GM12878 (cell line): ENCODE data around the gene RPL3. TPM values are rescaled to one million over a fixed set of nuclear protein-coding genes. Genes with fewer than 3 reads are reported as not detected.

ENCODE experiments used
- ATAC-seq: fragments of 200-7000 bp; cut with Tn5 transposase; 3 replicates; pipeline ENCODE4 v1.9.1; 2020; ENCODE audit warnings: mild to moderate bottlenecking, moderate library complexity
- BruUV-seq: library from RNA; stranded (reverse); fragments of 400-500 nt; replicated peaks from 2 replicates; lab custom pipeline; 2021; lab: Mats Ljungman, UMichigan
- CTCF ChIA-PET: fragments of 300-600 bp; sonication (Branson Sonifier 250); formaldehyde crosslinking; extraction: SDS; loops from one replicate; lab custom pipeline; 2021; ENCODE audit warnings: inconsistent platforms; lab: Yijun Ruan, JAX
- POLR2A ChIA-PET: fragments of 350-600 bp; formaldehyde crosslinking; extraction: SDS; loops from one replicate; lab custom pipeline; 2021; ENCODE audit warnings: inconsistent platforms; lab: Charles Lee
- RAD21 ChIA-PET: fragments of 300-600 bp; sonication (Branson Sonifier 250); formaldehyde crosslinking; loops from one replicate; lab custom pipeline; 2023; ENCODE audit warnings: antibody characterized with exemption; ENCODE audit not compliant: unreplicated experiment; lab: Charles Lee
- SMC1A ChIA-PET: fragments of 300-600 bp; sonication (Branson Sonifier 250); formaldehyde crosslinking; loops from one replicate; lab custom pipeline; 2023; ENCODE audit not compliant: unreplicated experiment, uncharacterized antibody; lab: Charles Lee
- DNase-seq: peaks from one replicate; pipeline ENCODE4 v3.0.0-alpha.2; 2011; ENCODE audit warnings: low read depth, low spot score
- FAIRE-seq: peaks from 3 replicates; lab custom pipeline; 2011; peaks lifted over from hg19 to GRCh38; lab: Jason Lieb, UNC
- H2AFZ ChIP-seq: 2 replicates; pipeline ENCODE4 v1.6.0; 2011; ENCODE audit warnings: low read depth, low read length, control low read depth; ENCODE audit not compliant: control insufficient read depth
- H3K27ac ChIP-seq: 2 replicates; pipeline ENCODE4 v1.5.1; 2011; ENCODE audit warnings: control low read depth; ENCODE audit not compliant: control insufficient read depth, insufficient read depth
- H3K27me3 ChIP-seq, 2 experiments: replicated peaks in 1 of 2; 2 replicates each; pipeline versions ENCODE4 v1.6.0 to v1.6.1; 2011; ENCODE audit warnings: low read length in 1 of 2; ENCODE audit not compliant: control insufficient read depth in 2 of 2, insufficient read depth in 2 of 2
- H3K36me3 ChIP-seq, 2 experiments: 2 replicates each; pipeline ENCODE4 v1.5.1; 2011; ENCODE audit warnings: low read length in 1 of 2; ENCODE audit not compliant: control insufficient read depth in 2 of 2, insufficient read depth in 2 of 2
- H3K4me1 ChIP-seq: 2 replicates; pipeline ENCODE4 v1.6.1; 2011; ENCODE audit warnings: mild to moderate bottlenecking, low read length, moderate library complexity, mixed read lengths; ENCODE audit not compliant: control insufficient read depth, insufficient read depth
- H3K4me2 ChIP-seq: 2 replicates; pipeline ENCODE4 v1.6.0; 2011; ENCODE audit warnings: control low read depth; ENCODE audit not compliant: control insufficient read depth, insufficient read depth
- H3K4me3 ChIP-seq: fragments of 200-600 bp; sonication (generic); 2 replicates; pipeline ENCODE4 v1.5.1; 2016
- H3K79me2 ChIP-seq: 2 replicates; pipeline ENCODE4 v1.6.0; 2011; ENCODE audit warnings: low read length; ENCODE audit not compliant: control insufficient read depth, insufficient read depth
- H3K9ac ChIP-seq: 2 replicates; pipeline ENCODE4 v1.8.0; 2011; ENCODE audit warnings: low read length, control low read depth, mixed read lengths; ENCODE audit not compliant: control insufficient read depth, insufficient read depth
- H3K9me3 ChIP-seq: replicated peaks from 3 replicates; pipeline ENCODE4 v1.5.1; 2011; ENCODE audit warnings: mild to moderate bottlenecking, low read length; ENCODE audit not compliant: control insufficient read depth, insufficient read depth
- H4K20me1 ChIP-seq: 2 replicates; pipeline ENCODE4 v1.6.0; 2011; ENCODE audit not compliant: control insufficient read depth, insufficient read depth
- BCL11A ChIP-seq: IDR thresholded peaks from 2 replicates; pipeline ENCODE4 v1.6.1; 2011; ENCODE audit warnings: low read depth, low read length
- FOXK2 ChIP-seq: fragments of 450-650 bp; IDR thresholded peaks from 2 replicates; pipeline ENCODE4 v1.6.1; 2017; ENCODE audit warnings: mild to moderate bottlenecking, moderate library complexity
- HCFC1 ChIP-seq: fragments of 150-350 bp; IDR thresholded peaks from 2 replicates; pipeline ENCODE4 v1.6.1; 2014; ENCODE audit warnings: low read length
- MEF2A ChIP-seq: IDR thresholded peaks from 2 replicates; pipeline ENCODE4 v1.6.1; 2011; ENCODE audit warnings: low read depth, mild to moderate bottlenecking, low read length, moderate library complexity; ENCODE audit not compliant: insufficient read depth
- NKRF ChIP-seq: fragments of 450-650 bp; conservative IDR thresholded peaks from 2 replicates; pipeline ENCODE4 v1.6.1; 2017; ENCODE audit warnings: mild to moderate bottlenecking, moderate library complexity
- POLR2AphosphoS5 ChIP-seq: IDR thresholded peaks from 2 replicates; pipeline ENCODE4 v1.6.1; 2011; ENCODE audit warnings: mild to moderate bottlenecking, low read length, inconsistent platforms
- RAD51 ChIP-seq: fragments of 450-650 bp; IDR thresholded peaks from 2 replicates; pipeline ENCODE4 v1.6.1; 2016; ENCODE audit warnings: moderate library complexity, mild to moderate bottlenecking, inconsistent platforms
- RB1 ChIP-seq: fragments of 450-650 bp; formaldehyde crosslinking; IDR thresholded peaks from 2 replicates; pipeline ENCODE4 v1.6.1; 2017; ENCODE audit warnings: mild to moderate bottlenecking, borderline replicate concordance
- SRF ChIP-seq, 2 experiments: IDR thresholded peaks; 2 replicates each; pipeline ENCODE4 v1.6.1; 2011; ENCODE audit warnings: low read depth in 2 of 2, low read length in 2 of 2, mild to moderate bottlenecking in 1 of 2, moderate library complexity in 1 of 2
- WGBS: methylation state at CpG from one replicate; pipeline ENCODE4 v1.1.6; 2016; ENCODE audit warnings: low lambda C conversion rate; ENCODE audit not compliant: insufficient replicate concordance, insufficient coverage; ENCODE audit errors: missing lambda C conversion rate; 5-methylcytosine and 5-hydroxymethylcytosine counted together
- in situ Hi-C: fragments of 300-500 bp; cut with MboI; formaldehyde crosslinking; loops from 9 replicates; pipeline ENCODE4 v1.14.3; 2018; ENCODE audit warnings: mixed read lengths
- intact Hi-C: fragments of 100-400 bp; cut with micrococcal nuclease; formaldehyde crosslinking; loops from one replicate; pipeline ENCODE4 v1.14.2; 2022; ENCODE audit not compliant: unreplicated experiment
- polyA plus RNA-seq, 11 experiments: library from polyadenylated mRNA; depleted of rRNA in 4 of 11; unstranded in 6 of 11; stranded (reverse) in 5 of 11; fragments of >200 nt; fragmentation: Nextera tagmentation in 4 of 11; fragmentation: Illumina TruSeq in 1 of 11; extraction: Ambion mirVana in 4 of 11; extraction: Trizol in 1 of 11; gene quantifications; 1 replicate in 1 of 11; 2 replicates in 10 of 11; pipeline versions ENCODE4 v1.2.1 to v1.2.3, GENCODE V29; 2011 to 2016; ENCODE audit warnings: inconsistent platforms in 2 of 11, missing spikeins in 2 of 11, low read depth in 1 of 11
- total RNA-seq, 4 experiments: library from RNA; depleted of rRNA in 3 of 4; stranded (reverse); fragments of >200 nt in 3 of 4; fragmentation: Illumina TruSeq in 1 of 4; extraction: Trizol in 1 of 4; gene quantifications; 2 replicates each; pipeline versions ENCODE4 v1.2.1 to v1.2.3, GENCODE V29; 2013 to 2021

Gene RPL3
- total and polyA plus RNA-seq, 10 of the 15 experiments (the other 5 are each of a cell fraction or from before 2014, with no cell fraction given): 1,534 to 6,791 (median 3,992) TPM

GRCh38 chr22:39284142-39284980, 35.1 kb downstream of the RPL3 start:
- Histone ChIP-seq H3K79me2 (no peaks in the 10 kb centered on the region), H3K4me3 (no peak overlapping the region), H3K27me3 (no peaks in the 10 kb centered on the region), H3K9me3 (no peaks in the 10 kb centered on the region; the same call in 2 of the 3 replicates), H3K36me3 (no peaks in the 10 kb centered on the region), H3K27ac (no peak overlapping the region), H3K4me1 (peaks cover 15% of the 10 kb centered on the region), H3K4me2 (no peak overlapping the region), H4K20me1 (no peaks in the 10 kb centered on the region), H2AFZ (no peak overlapping the region), H3K9ac (no peak overlapping the region)
- BruUV-seq: no TSS peak
- ChIA-PET RAD21 (no interaction called here), SMC1A (interaction anchor here (1.1 kb wide), 1 partner anchor 68 kb away, joined by 4 read pairs; no protein-coding TSS in a partner anchor), CTCF (interaction anchor here (1.1 kb wide), 1 partner anchor 34 kb away, joined by 3 read pairs; the partner anchor contains the start of gene RPL3), POLR2A (no interaction called here)
- 71% methylated on average over 19 of the region's 19 CpGs for WGBS
- DNase-seq (no peak), ATAC-seq (no peak), FAIRE-seq (no peak)
- intact Hi-C loops (no loop called here), in situ Hi-C loops (no loop called here)
- TF ChIP-seq BCL11A (no peak), HCFC1 (no peak), RAD51 (no peak), POLR2AphosphoS5 (no peak), SRF (IDR thresholded peaks at IDR 0.05; ENCODE audit: low read depth in 2 of 2, low read length in 2 of 2) (no peak), RB1 (no peak), NKRF (no peak), MEF2A (no peak), FOXK2 (no peak)
